IMR-90 (cell line): ENCODE results near the gene SLC43A2. TPM values are rescaled to one million over a fixed set of nuclear protein-coding genes. Genes with fewer than 3 reads are reported as not detected.

Experiments
- ATAC-seq: fragments of 200-7000 bp; cut with Tn5 transposase; 2 replicates; pipeline ENCODE4 v1.9.1; 2020; ENCODE audit warnings: low read depth, mild to moderate bottlenecking, moderate library complexity
- BruUV-seq: library from RNA; stranded (reverse); fragments of 400-500 nt; replicated peaks from 2 replicates; lab custom pipeline; 2021; lab: Mats Ljungman, UMichigan
- CTCF ChIA-PET: fragments of 300-600 bp; formaldehyde crosslinking; extraction: SDS; loops from one replicate; lab custom pipeline; 2021; ENCODE audit warnings: antibody characterized with exemption; lab: Yijun Ruan, JAX
- POLR2A ChIA-PET: fragments of 300-600 bp; sonication (Branson Sonifier 250); formaldehyde crosslinking; loops from one replicate; lab custom pipeline; 2022; ENCODE audit warnings: antibody characterized with exemption; ENCODE audit not compliant: unreplicated experiment; lab: Charles Lee
- DNase-seq: peaks from one replicate; pipeline ENCODE4 v3.0.0; 2013
- H2AFZ ChIP-seq: replicated peaks from 2 replicates; pipeline ENCODE3; 2013; ENCODE audit warnings: low read length, mild to moderate bottlenecking; ENCODE audit not compliant: poor library complexity
- H2AK5ac ChIP-seq: 2 replicates; pipeline ENCODE4 v1.6.1; 2013; ENCODE audit warnings: low read depth, low read length, inconsistent platforms
- H2AK9ac ChIP-seq: replicated peaks from 2 replicates; pipeline ENCODE3; 2013; ENCODE audit warnings: mild to moderate bottlenecking, low read depth, low read length, moderate library complexity; ENCODE audit not compliant: poor library complexity
- H2BK120ac ChIP-seq: 2 replicates; pipeline ENCODE4 v1.6.1; 2013; ENCODE audit warnings: low read depth, low read length, inconsistent platforms
- H2BK15ac ChIP-seq: 3 replicates; pipeline ENCODE4 v1.6.1; 2013; ENCODE audit warnings: low read depth, low read length, inconsistent platforms
- H2BK20ac ChIP-seq: 2 replicates; pipeline ENCODE4 v1.6.1; 2013; ENCODE audit warnings: low read depth, mild to moderate bottlenecking, inconsistent platforms, low read length, moderate library complexity
- H2BK5ac ChIP-seq: 2 replicates; pipeline ENCODE4 v1.6.1; 2013; ENCODE audit warnings: mild to moderate bottlenecking, low read depth, low read length, inconsistent platforms; ENCODE audit not compliant: poor library complexity, severe bottlenecking
- H3K14ac ChIP-seq: replicated peaks from 2 replicates; pipeline ENCODE4 v1.6.1; 2013; ENCODE audit warnings: low read depth, low read length, inconsistent platforms
- H3K18ac ChIP-seq: 2 replicates; pipeline ENCODE4 v1.6.1; 2013; ENCODE audit warnings: low read depth, low read length, control low read depth
- H3K23ac ChIP-seq: 2 replicates; pipeline ENCODE4 v1.6.1; 2013; ENCODE audit warnings: low read depth, low read length, inconsistent platforms
- H3K27ac ChIP-seq: 2 replicates; pipeline ENCODE4 v1.5.1; 2013; ENCODE audit warnings: mild to moderate bottlenecking, control low read depth, low read length; ENCODE audit not compliant: insufficient read depth
- H3K27me3 ChIP-seq: 2 replicates; pipeline ENCODE4 v1.6.1; 2013; ENCODE audit warnings: low read length; ENCODE audit not compliant: control insufficient read depth, insufficient read depth
- H3K36me3 ChIP-seq: 2 replicates; pipeline ENCODE4 v1.6.1; 2013; ENCODE audit warnings: low read length, mixed read lengths; ENCODE audit not compliant: control insufficient read depth, insufficient read depth
- H3K4ac ChIP-seq: 2 replicates; pipeline ENCODE4 v1.6.1; 2013; ENCODE audit warnings: low read depth, low read length, inconsistent platforms
- H3K4me1 ChIP-seq: 2 replicates; pipeline ENCODE4 v1.6.1; 2013; ENCODE audit warnings: low read length, mixed read lengths; ENCODE audit not compliant: control insufficient read depth, insufficient read depth
- H3K4me2 ChIP-seq: 2 replicates; pipeline ENCODE4 v1.6.1; 2013; ENCODE audit warnings: low read depth, mild to moderate bottlenecking, control low read depth, low read length, moderate library complexity
- H3K4me3 ChIP-seq: 2 replicates; pipeline ENCODE4 v1.5.1; 2013; ENCODE audit warnings: low read depth, mild to moderate bottlenecking, control low read depth, low read length, moderate library complexity; ENCODE audit not compliant: insufficient read depth
- H3K56ac ChIP-seq: 2 replicates; pipeline ENCODE4 v1.6.1; 2013; ENCODE audit warnings: low read length, inconsistent platforms; ENCODE audit not compliant: insufficient read depth; ENCODE audit errors: extremely low read depth
- H3K79me1 ChIP-seq, 2 experiments: 2 replicates each; pipeline ENCODE4 v1.6.1; 2013; ENCODE audit warnings: low read length in 2 of 2, inconsistent platforms in 1 of 2, low read depth in 1 of 2
- H3K9ac ChIP-seq: 2 replicates; pipeline ENCODE4 v1.6.1; 2013; ENCODE audit warnings: low read depth, low read length, control low read depth
- H3K9me1 ChIP-seq: 2 replicates; pipeline ENCODE4 v1.6.1; 2013; ENCODE audit warnings: low read length, inconsistent platforms; ENCODE audit not compliant: insufficient read depth
- H3K9me3 ChIP-seq: 2 replicates; pipeline ENCODE4 v1.6.1; 2013; ENCODE audit warnings: low read length; ENCODE audit not compliant: control insufficient read depth, insufficient read depth
- H4K20me1 ChIP-seq: 2 replicates; pipeline ENCODE4 v1.6.1; 2013; ENCODE audit warnings: low read length, inconsistent platforms; ENCODE audit not compliant: insufficient read depth
- H4K5ac ChIP-seq: 2 replicates; pipeline ENCODE4 v1.6.1; 2013; ENCODE audit warnings: mild to moderate bottlenecking, low read depth, low read length, control low read depth
- H4K8ac ChIP-seq, 2 experiments: 2 replicates each; pipeline ENCODE4 v1.6.1; 2013; ENCODE audit warnings: low read depth in 2 of 2, low read length in 2 of 2, control low read depth in 1 of 2, inconsistent platforms in 1 of 2
- H4K91ac ChIP-seq: 2 replicates; pipeline ENCODE4 v1.6.1; 2013; ENCODE audit warnings: low read depth, low read length, inconsistent platforms; ENCODE audit not compliant: insufficient read depth
- BHLHE40 ChIP-seq: fragments of 150-350 bp; IDR thresholded peaks from 2 replicates; pipeline ENCODE4 v1.6.1; 2016; ENCODE audit warnings: mild to moderate bottlenecking, low read depth, low read length
- CEBPB ChIP-seq: IDR thresholded peaks from 2 replicates; pipeline ENCODE4 v1.6.1; 2012; ENCODE audit warnings: low read depth, low read length, improper control_type of control experiment
- CHD1 ChIP-seq: IDR thresholded peaks from 2 replicates; pipeline ENCODE4 v1.6.1; 2012; ENCODE audit warnings: low read depth, low read length, improper control_type of control experiment
- CTCF ChIP-seq: conservative IDR thresholded peaks from 2 replicates; pipeline ENCODE4 v1.5.1; 2012; ENCODE audit warnings: mild to moderate bottlenecking, low read depth, low read length, improper control_type of control experiment
- ELK1 ChIP-seq: fragments of 150-350 bp; IDR thresholded peaks from 2 replicates; pipeline ENCODE4 v1.6.1; 2016; ENCODE audit warnings: low read depth, mild to moderate bottlenecking, low read length, moderate library complexity, borderline replicate concordance
- FOS ChIP-seq: fragments of 150-350 bp; IDR thresholded peaks from 2 replicates; pipeline ENCODE4 v1.6.1; 2016; ENCODE audit warnings: low read depth, low read length
- MAFK ChIP-seq: IDR thresholded peaks from 2 replicates; pipeline ENCODE4 v1.6.1; 2012; ENCODE audit warnings: low read depth, low read length, improper control_type of control experiment
- MAZ ChIP-seq: IDR thresholded peaks from 2 replicates; pipeline ENCODE4 v1.6.1; 2012; ENCODE audit warnings: low read depth, mild to moderate bottlenecking, low read length, improper control_type of control experiment, moderate library complexity, borderline replicate concordance
- MXI1 ChIP-seq: IDR thresholded peaks from 2 replicates; pipeline ENCODE4 v1.6.1; 2012; ENCODE audit warnings: low read depth, mild to moderate bottlenecking, low read length, moderate library complexity, borderline replicate concordance
- NFE2L2 ChIP-seq: fragments of 150-350 bp; IDR thresholded peaks from 2 replicates; pipeline ENCODE4 v1.6.1; 2016; ENCODE audit warnings: low read depth, mild to moderate bottlenecking, low read length
- POLR2A ChIP-seq: IDR thresholded peaks from 2 replicates; pipeline ENCODE4 v1.6.1; 2012; ENCODE audit warnings: mild to moderate bottlenecking, low read depth, low read length
- RAD21 ChIP-seq: IDR thresholded peaks from 2 replicates; pipeline ENCODE4 v1.6.1; 2012; ENCODE audit warnings: low read length, improper control_type of control experiment
- RCOR1 ChIP-seq: IDR thresholded peaks from 2 replicates; pipeline ENCODE4 v1.6.1; 2012; ENCODE audit warnings: mild to moderate bottlenecking, low read length, improper control_type of control experiment; ENCODE audit not compliant: insufficient replicate concordance
- RFX5 ChIP-seq: IDR thresholded peaks from 2 replicates; pipeline ENCODE4 v1.8.0; 2012; ENCODE audit warnings: low read depth, mild to moderate bottlenecking, low read length, moderate library complexity
- SMC3 ChIP-seq: fragments of 150-350 bp; IDR thresholded peaks from 2 replicates; pipeline ENCODE4 v1.6.1; 2016; ENCODE audit warnings: low read depth, mild to moderate bottlenecking, antibody characterized with exemption, low read length, moderate library complexity
- USF2 ChIP-seq: fragments of 150-350 bp; IDR thresholded peaks from 2 replicates; pipeline ENCODE4 v1.6.1; 2017; ENCODE audit warnings: mild to moderate bottlenecking, antibody characterized with exemption, low read length, low read depth
- WGBS, 2 experiments: methylation state at CpG; one replicate each; pipeline versions ENCODE4 v1.1.5 to v1.1.7; 2013; ENCODE audit warnings: missing lambda C conversion rate in 2 of 2; ENCODE audit not compliant: insufficient read length in 1 of 2; ENCODE audit errors: extremely low coverage in 2 of 2; 5-methylcytosine and 5-hydroxymethylcytosine counted together
- dilution Hi-C: fragments of 300-500 bp; cut with HindIII; formaldehyde crosslinking; loops from one replicate; pipeline ENCODE4 v1.14.3; 2018; ENCODE audit warnings: low sequenced_read_pairs; ENCODE audit not compliant: unreplicated experiment
- in situ Hi-C: fragments of 300-500 bp; cut with MboI; formaldehyde crosslinking; loops from 3 replicates; pipeline ENCODE4 v1.14.3; 2019; ENCODE audit warnings: low sequenced_read_pairs, inconsistent platforms, mixed read lengths
- intact Hi-C: fragments of 100-400 bp; cut with micrococcal nuclease; formaldehyde crosslinking; loops from 2 replicates; pipeline ENCODE4 v1.10.0; 2022
- polyA plus RNA-seq, 3 experiments: library from polyadenylated mRNA; depleted of rRNA; stranded (reverse); fragments of >200 nt; gene quantifications; 2 replicates each; pipeline ENCODE4 v1.2.3, GENCODE V29; 2012; ENCODE audit warnings: low replicate concordance in 1 of 3
- total RNA-seq: library from RNA; depleted of rRNA; stranded (reverse); fragments of >200 nt; gene quantifications from 2 replicates; pipeline ENCODE4 v1.2.3, GENCODE V29; 2012

The SLC43A2 gene
- total and polyA plus RNA-seq, 2 of the 4 experiments (the other 2 are of a cell fraction): 3.8 to 9.0 TPM

- Histone ChIP-seq H3K27ac (no peak overlapping the region), H4K91ac (no peak overlapping the region), H4K8ac (no peak overlapping the region), H2AK5ac (no peak overlapping the region), H3K4me3 (no peak overlapping the region), H3K4ac (no peak overlapping the region), H4K20me1 (no peaks in the 10 kb centered on the region), H3K36me3 (no peaks in the 10 kb centered on the region), H3K56ac (no peak overlapping the region), H3K4me1 (peaks cover 4% of the 10 kb centered on the region; the same call in 1 of the 2 replicates), H3K9me3 (no peaks in the 10 kb centered on the region), H2BK20ac (no peak overlapping the region), H3K18ac (no peak overlapping the region), H4K5ac (no peak overlapping the region), H3K27me3 (no peaks in the 10 kb centered on the region), H2BK120ac (no peak overlapping the region), H2AK9ac (no peak overlapping the region), H2AFZ (no peak overlapping the region), H2BK15ac (no peak overlapping the region), H3K9ac (no peak overlapping the region), H3K23ac (no peak overlapping the region), H3K9me1 (no peaks in the 10 kb centered on the region), H3K4me2 (no peak overlapping the region), H3K14ac (no peak overlapping the region), H3K79me1 (no peaks in the 10 kb centered on the region), H2BK5ac (no peak overlapping the region)
- dilution Hi-C loops: no loop called here
- ATAC-seq (no peak), DNase-seq (no peak)
- in situ Hi-C loops: no loop called here
- ChIA-PET POLR2A (no interaction called here), CTCF (interaction anchor here (0.6 kb wide), 1 partner anchor 87 kb away, joined by 3 read pairs; no protein-coding TSS in a partner anchor)
- TF ChIP-seq MAFK (no peak), ELK1 (no peak), MAZ (no peak), RCOR1 (no peak), USF2 (no peak), POLR2A (no peak), MXI1 (no peak), SMC3 (no peak), BHLHE40 (no peak), CEBPB (no peak), FOS (no peak), NFE2L2 (no peak), RFX5 (no peak), CHD1 (no peak), CTCF (no peak), RAD21 (no peak)
- BruUV-seq: no TSS peak
- 98% methylated on average over 7 of the region's 14 CpGs; no CpG with 5 or more reads in 1 of the 2 experiments for WGBS, 2 experiments
- intact Hi-C loops: no loop called here
Observed at GRCh38 chr17:1584167-1584566, 44.5 kb downstream of the SLC43A2 start.
